Naive thymus-derived CD4-positive, alpha-beta T cell (primary cell): ENCODE measurements around the gene C2CD2L. TPM values are rescaled to one million over a fixed set of nuclear protein-coding genes. Genes with fewer than 3 reads are reported as not detected.
"Not testable (repeated sequence)": the region's sequence is repeated elsewhere in the genome, so short reads cannot be mapped to it uniquely, and the experiment has no call there.

ENCODE experiments used
- ATAC-seq: fragments of 150-1000 bp; cut with Tn5 transposase; 2 replicates; pipeline ENCODE4 v1.10.0; 2021; ENCODE audit warnings: mild to moderate bottlenecking, moderate library complexity
- CTCF ChIA-PET: fragments of 350-600 bp; sonication (Branson Sonifier 250); formaldehyde crosslinking; loops from one replicate; lab custom pipeline; 2021; ENCODE audit warnings: antibody characterized with exemption; lab: Charles Lee
- POLR2A ChIA-PET: fragments of 350-600 bp; sonication (Branson Sonifier 250); formaldehyde crosslinking; loops from one replicate; lab custom pipeline; 2021; ENCODE audit warnings: antibody characterized with exemption, inconsistent platforms; lab: Charles Lee
- DNase-seq, 9 donors: peaks; one replicate each; pipeline versions ENCODE4 v3.0.0 to v3.0.0-alpha.2; 2020 to 2022; ENCODE audit warnings: mixed read lengths in 1 of 9
- H3K27ac ChIP-seq: one replicate; pipeline ENCODE4 v1.7.0; 2013; ENCODE audit warnings: mild to moderate bottlenecking, low read depth, low read length, moderate library complexity
- H3K27me3 ChIP-seq, 2 donors: one replicate each; pipeline ENCODE4 v1.7.0; 2013; ENCODE audit warnings: low read length in 2 of 2, mild to moderate bottlenecking in 2 of 2, moderate library complexity in 2 of 2; ENCODE audit not compliant: control insufficient read depth in 2 of 2, insufficient read depth in 2 of 2
- H3K36me3 ChIP-seq, 3 experiments: 1 replicate in 2 of 3; 2 replicates in 1 of 3; pipeline ENCODE4 v1.7.0; 2013; ENCODE audit warnings: low read length in 3 of 3, mild to moderate bottlenecking in 3 of 3, moderate library complexity in 1 of 3; ENCODE audit not compliant: insufficient read depth in 3 of 3, control insufficient read depth in 2 of 3
- H3K4me1 ChIP-seq, 2 donors: one replicate each; pipeline ENCODE4 v1.7.0; 2013; ENCODE audit warnings: low read length in 2 of 2, mild to moderate bottlenecking in 2 of 2, moderate library complexity in 1 of 2; ENCODE audit not compliant: control insufficient read depth in 2 of 2, insufficient read depth in 2 of 2
- H3K4me3 ChIP-seq: 2 replicates; pipeline ENCODE4 v1.7.0; 2013; ENCODE audit warnings: mild to moderate bottlenecking, low read length
- H3K9me3 ChIP-seq, 3 experiments: 1 replicate in 2 of 3; 2 replicates in 1 of 3; pipeline ENCODE4 v1.7.0; 2013; ENCODE audit warnings: low read length in 3 of 3; ENCODE audit not compliant: control insufficient read depth in 2 of 3
- H3K27ac Mint-ChIP-seq, 9 donors: one replicate each; pipeline ENCODE4 v1.8.0; 2020 to 2022; ENCODE audit warnings: mixed read lengths in 9 of 9, mild to moderate bottlenecking in 8 of 9, moderate library complexity in 5 of 9, inconsistent platforms in 2 of 9
- H3K27me3 Mint-ChIP-seq, 5 donors: one replicate each; pipeline ENCODE4 v1.8.0; 2021 to 2022; ENCODE audit warnings: mixed read lengths in 5 of 5, mild to moderate bottlenecking in 1 of 5
- H3K36me3 Mint-ChIP-seq, 5 donors: one replicate each; pipeline ENCODE4 v1.8.0; 2020 to 2022; ENCODE audit warnings: mixed read lengths in 5 of 5, mild to moderate bottlenecking in 3 of 5, inconsistent platforms in 1 of 5
- H3K4me1 Mint-ChIP-seq, 7 donors: one replicate each; pipeline ENCODE4 v1.8.0; 2020 to 2022; ENCODE audit warnings: mixed read lengths in 7 of 7, mild to moderate bottlenecking in 3 of 7, inconsistent platforms in 1 of 7
- H3K4me3 Mint-ChIP-seq, 10 donors: one replicate each; pipeline ENCODE4 v1.8.0; 2020 to 2022; ENCODE audit warnings: mild to moderate bottlenecking in 10 of 10, mixed read lengths in 10 of 10, moderate library complexity in 6 of 10, inconsistent platforms in 2 of 10
- H3K9me3 Mint-ChIP-seq, 11 donors: one replicate each; pipeline ENCODE4 v1.8.0; 2020 to 2022; ENCODE audit warnings: mixed read lengths in 11 of 11, mild to moderate bottlenecking in 4 of 11, inconsistent platforms in 1 of 11, moderate library complexity in 1 of 11
- intact Hi-C, 2 donors: fragments of 100-400 bp; cut with micrococcal nuclease; formaldehyde crosslinking; loops; one replicate each; pipeline ENCODE4 v1.15.1; 2023
- polyA plus RNA-seq, 2 donors: library from polyadenylated mRNA; unstranded; fragments of 300-500 nt; fragmentation: Illumina TruSeq; gene quantifications; one replicate each; pipeline ENCODE4 v1.2.3, GENCODE V29; 2021
- total RNA-seq, 6 experiments: library from RNA in 5 of 6; stranded (reverse) in 5 of 6; gene quantifications; 1 replicate in 5 of 6; 2 replicates in 1 of 6; pipeline ENCODE4 v1.2.3 and lab custom pipeline; 2021 to 2026

The C2CD2L gene
- total and polyA plus RNA-seq, 7 experiments from 2014 or later, result 2.7 to 40.7 (median 29.8) TPM

DNA sequence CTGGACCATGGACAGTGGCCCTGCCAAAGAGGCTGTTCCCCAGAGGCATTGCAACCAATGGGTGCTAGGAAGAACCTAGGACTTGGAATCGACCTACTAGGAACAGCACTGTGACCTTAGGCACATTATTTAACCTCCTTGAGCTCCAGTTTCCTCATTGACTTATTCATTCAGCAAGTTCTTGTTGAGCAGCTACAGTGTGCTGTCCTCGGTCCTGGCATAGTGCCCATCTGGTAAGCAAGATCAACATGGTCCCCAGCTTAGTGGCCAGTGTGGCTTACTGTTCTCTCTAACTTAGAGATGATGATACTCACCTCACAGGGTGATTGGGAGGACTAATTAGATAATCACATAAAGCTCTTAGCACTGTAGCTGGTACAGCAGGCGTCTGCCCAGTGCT is 49.9 kb downstream of the C2CD2L start:
- ChIA-PET POLR2A (no interaction called here), CTCF (no interaction called here)
- ATAC-seq (no peak), DNase-seq (no peak)
- intact Hi-C loops, result no loop called here
- no peak overlapping the region for H3K4me3 ChIP-seq
- no peak overlapping the region for H3K27ac ChIP-seq
- H3K27me3 Mint-ChIP-seq, result peaks cover 0 to 24% (median 5%) of the 10 kb centered on the region in 5 donors
- no peaks in the 10 kb centered on the region for H3K4me1 ChIP-seq
- no peaks in the 10 kb centered on the region for H3K9me3 Mint-ChIP-seq
- H3K4me3 Mint-ChIP-seq, result no peak overlapping the region
- H3K36me3 ChIP-seq, result no peaks in the 10 kb centered on the region
- peaks cover 0 to 8% (median 2%) of the 10 kb centered on the region in 7 donors for H3K4me1 Mint-ChIP-seq
- no peaks in the 10 kb centered on the region for H3K27me3 ChIP-seq
- no peaks in the 10 kb centered on the region for H3K36me3 Mint-ChIP-seq
- H3K27ac Mint-ChIP-seq, result no peak overlapping the region
- no peaks in the 10 kb centered on the region for H3K9me3 ChIP-seq

DNA sequence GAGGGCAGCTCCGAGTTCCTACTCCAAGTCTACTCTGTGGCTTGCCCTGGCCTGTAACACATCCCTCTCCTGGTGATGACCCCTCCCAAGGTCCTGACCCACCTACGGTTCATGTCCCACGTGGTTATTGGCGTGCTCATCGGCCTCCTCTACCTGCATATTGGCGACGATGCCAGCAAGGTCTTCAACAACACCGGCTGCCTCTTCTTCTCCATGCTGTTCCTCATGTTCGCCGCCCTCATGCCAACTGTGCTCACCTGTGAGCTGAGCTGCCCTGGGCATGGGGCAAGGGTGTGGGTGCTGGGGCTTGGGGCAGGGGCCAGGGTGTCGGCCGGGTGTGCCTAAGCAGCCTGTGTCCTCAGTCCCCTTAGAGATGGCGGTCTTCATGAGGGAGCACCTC is 51.3 kb downstream of the C2CD2L start:
- intact Hi-C loops, result no loop called here
- no peak overlapping the region for H3K4me3 Mint-ChIP-seq
- no peaks in the 10 kb centered on the region for H3K9me3 Mint-ChIP-seq
- H3K36me3 Mint-ChIP-seq, result no peaks in the 10 kb centered on the region
- POLR2A ChIA-PET, result interaction anchor here (0.7 kb wide), 1 partner anchor 11 kb away, joined by 3 read pairs; no protein-coding TSS in a partner anchor
- H3K27me3 ChIP-seq, result no peaks in the 10 kb centered on the region
- no peak overlapping the region for H3K27ac ChIP-seq
- peaks cover 0 to 8% (median 2%) of the 10 kb centered on the region in 7 donors for H3K4me1 Mint-ChIP-seq
- no peaks in the 10 kb centered on the region for H3K4me1 ChIP-seq
- CTCF ChIA-PET, result no interaction called here
- DNase-seq (no peak), ATAC-seq (no peak)
- H3K36me3 ChIP-seq, result no peaks in the 10 kb centered on the region
- H3K4me3 ChIP-seq, result no peak overlapping the region
- H3K27ac Mint-ChIP-seq, result no peak overlapping the region
- no peaks in the 10 kb centered on the region for H3K9me3 ChIP-seq
- peaks cover 0 to 14% (median 5%) of the 10 kb centered on the region in 5 donors for H3K27me3 Mint-ChIP-seq

DNA sequence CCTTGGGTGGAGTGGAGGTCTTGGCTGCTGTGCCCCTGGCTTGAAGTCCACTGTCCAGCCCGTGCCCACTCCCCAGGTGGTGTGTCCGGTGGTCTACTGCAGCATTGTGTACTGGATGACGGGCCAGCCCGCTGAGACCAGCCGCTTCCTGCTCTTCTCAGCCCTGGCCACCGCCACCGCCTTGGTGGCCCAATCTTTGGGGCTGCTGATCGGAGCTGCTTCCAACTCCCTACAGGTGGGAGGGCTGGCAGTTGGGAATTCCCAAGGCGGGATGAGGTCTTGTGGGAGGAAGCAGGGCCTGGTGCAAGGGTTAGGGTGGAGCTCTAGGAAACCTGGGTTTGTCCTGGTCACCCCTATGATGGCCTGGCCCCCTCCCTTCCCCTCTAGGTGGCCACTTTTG is 53.0 kb downstream of the C2CD2L start:
- no peaks in the 10 kb centered on the region for H3K27me3 ChIP-seq
- no peak overlapping the region for H3K27ac ChIP-seq
- no peaks in the 10 kb centered on the region for H3K4me1 ChIP-seq
- POLR2A ChIA-PET, result interaction anchor here (1.2 kb wide), 1 partner anchor 10 kb away, joined by 3 read pairs; no protein-coding TSS in a partner anchor
- DNase-seq (no peak), ATAC-seq (no peak)
- Mint-ChIP-seq H3K27ac (no peak overlapping the region), H3K27me3 (peaks cover 0 to 8% (median 5%) of the 10 kb centered on the region in 5 donors), H3K9me3 (no peaks in the 10 kb centered on the region), H3K4me3 (no peak overlapping the region), H3K36me3 (no peaks in the 10 kb centered on the region), H3K4me1 (peaks cover 0 to 8% (median 2%) of the 10 kb centered on the region in 7 donors)
- no peak overlapping the region for H3K4me3 ChIP-seq
- CTCF ChIA-PET, result interaction anchor here (1.2 kb wide), 1 partner anchor 9 kb away, joined by 5 read pairs; the partner anchor contains the start of gene NLRX1
- intact Hi-C loops, result no loop called here
- H3K36me3 ChIP-seq, result no peaks in the 10 kb centered on the region
- no peaks in the 10 kb centered on the region for H3K9me3 ChIP-seq

DNA sequence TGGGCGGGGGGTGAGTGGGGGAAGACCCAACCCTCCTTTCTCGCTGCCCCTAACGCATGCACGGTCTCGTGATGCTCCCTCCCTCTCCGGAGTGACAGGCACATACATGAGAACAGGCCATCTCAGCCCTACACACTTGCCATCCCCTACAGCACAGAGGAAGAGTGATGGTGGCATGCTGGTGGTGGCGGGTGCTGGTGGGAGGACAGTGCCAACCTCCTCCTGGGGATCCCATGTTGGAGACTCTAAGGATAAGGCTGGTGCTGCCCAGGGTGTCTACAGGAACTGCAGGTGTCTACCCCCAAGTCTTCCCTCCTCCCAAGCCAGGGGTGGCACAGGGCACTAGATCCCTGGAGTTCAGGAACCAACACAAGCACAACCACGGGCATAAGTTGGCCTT is 54.7 kb downstream of the C2CD2L start:
- POLR2A ChIA-PET, result no interaction called here
- H3K9me3 Mint-ChIP-seq, result no peaks in the 10 kb centered on the region
- H3K36me3 ChIP-seq, result no peaks in the 10 kb centered on the region
- H3K9me3 ChIP-seq, result no peaks in the 10 kb centered on the region
- no peak overlapping the region for H3K27ac ChIP-seq
- CTCF ChIA-PET, result no interaction called here
- H3K4me1 ChIP-seq, result no peaks in the 10 kb centered on the region
- no peaks in the 10 kb centered on the region for H3K27me3 ChIP-seq
- no peaks in the 10 kb centered on the region for H3K4me1 Mint-ChIP-seq
- no peaks in the 10 kb centered on the region for H3K36me3 Mint-ChIP-seq
- H3K4me3 Mint-ChIP-seq, result no peak overlapping the region
- no peak overlapping the region for H3K4me3 ChIP-seq
- no peak overlapping the region for H3K27ac Mint-ChIP-seq
- ATAC-seq (no peak), DNase-seq (no peak)
- intact Hi-C loops, result no loop called here
- H3K27me3 Mint-ChIP-seq, result peaks cover 0 to 4% (median 0%) of the 10 kb centered on the region in 5 donors

GRCh38 chr11:119166368-119167076 is 59.4 kb downstream of the C2CD2L start:
- no peak overlapping the region for H3K4me3 Mint-ChIP-seq
- ATAC-seq (no peak), DNase-seq (no peak)
- peaks cover 4 to 20% (median 11%) of the 10 kb centered on the region in 7 donors for H3K4me1 Mint-ChIP-seq
- intact Hi-C loops, result loop anchor here in 1 of 2 donors (5.0 kb wide), 2 partner anchors 59 to 149 kb away; partner anchors contain the start of genes C2CD2L, RPS25 and TRAPPC4
- Histone ChIP-seq H3K9me3 (no peaks in the 10 kb centered on the region), H3K4me3 (no peak overlapping the region), H3K27ac (no peak overlapping the region), H3K36me3 (peaks cover 0 to 5% (median 0%) of the 10 kb centered on the region in 3 experiments), H3K4me1 (peaks cover 0 to 4% of the 10 kb centered on the region in 2 donors), H3K27me3 (no peaks in the 10 kb centered on the region)
- POLR2A ChIA-PET, result interaction anchor here (0.6 to 0.7 kb wide), 2 partner anchors 46 to 151 kb away, joined by 4 read pairs; no protein-coding TSS in a partner anchor
- no peaks in the 10 kb centered on the region for H3K36me3 Mint-ChIP-seq
- no peak overlapping the region for H3K27ac Mint-ChIP-seq
- no peaks in the 10 kb centered on the region for H3K9me3 Mint-ChIP-seq
- CTCF ChIA-PET, result interaction anchor here (0.7 to 1.5 kb wide), 5 partner anchors 30 to 159 kb away, joined by 3 to 6 read pairs (median 4); no protein-coding TSS in a partner anchor
- H3K27me3 Mint-ChIP-seq, result peaks cover 0 to 4% (median 0%) of the 10 kb centered on the region in 5 donors

DNA sequence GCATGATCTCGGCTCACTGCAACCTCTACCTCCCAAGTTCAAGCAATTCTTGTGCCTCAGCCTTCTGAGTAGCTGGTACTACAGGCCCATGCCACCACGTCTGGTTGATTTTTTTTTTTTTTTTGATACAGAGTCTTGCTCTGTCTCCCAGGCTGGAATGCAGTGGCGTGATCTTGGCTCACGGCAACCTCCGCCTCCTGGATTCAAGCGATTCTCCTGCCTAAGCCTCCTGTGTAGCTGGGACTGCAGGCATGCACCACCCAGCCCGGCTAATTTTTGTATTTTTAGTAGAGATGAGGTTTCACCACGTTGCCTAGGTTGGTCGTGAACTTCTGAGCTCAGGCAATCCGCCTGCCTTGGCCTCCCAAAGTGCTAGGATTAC is 59.9 kb downstream of the C2CD2L start:
- not testable (repeated sequence) for H3K27me3 ChIP-seq, H3K36me3 ChIP-seq, DNase-seq, H3K9me3 Mint-ChIP-seq, H3K27ac ChIP-seq, H3K36me3 Mint-ChIP-seq, H3K9me3 ChIP-seq, H3K27ac Mint-ChIP-seq, H3K27me3 Mint-ChIP-seq, ATAC-seq, H3K4me1 ChIP-seq, H3K4me3 ChIP-seq
- peaks cover 4 to 20% (median 11%) of the 10 kb centered on the region in 7 donors for H3K4me1 Mint-ChIP-seq
- POLR2A ChIA-PET, result interaction anchor here (0.6 to 0.7 kb wide), 2 partner anchors 46 to 151 kb away, joined by 4 read pairs; no protein-coding TSS in a partner anchor
- intact Hi-C loops, result loop anchor here in 1 of 2 donors (5.0 kb wide), 2 partner anchors 60 to 150 kb away; partner anchors contain the start of genes C2CD2L, RPS25 and TRAPPC4
- peak overlapping the region in 2 of 10 donors; percentile 21 to 34 for H3K4me3 Mint-ChIP-seq
- CTCF ChIA-PET, result interaction anchor here (0.7 to 1.2 kb wide), 5 partner anchors 85 to 159 kb away, joined by 3 to 5 read pairs (median 4); no protein-coding TSS in a partner anchor
